Measurements from ENCODE around the gene PTPRK.

PTPRK gene

GRCh38 chr6:128515550-128516513 is 4.6 kb downstream of the PTPRK start:
- DNase-seq = no peak

DNA sequence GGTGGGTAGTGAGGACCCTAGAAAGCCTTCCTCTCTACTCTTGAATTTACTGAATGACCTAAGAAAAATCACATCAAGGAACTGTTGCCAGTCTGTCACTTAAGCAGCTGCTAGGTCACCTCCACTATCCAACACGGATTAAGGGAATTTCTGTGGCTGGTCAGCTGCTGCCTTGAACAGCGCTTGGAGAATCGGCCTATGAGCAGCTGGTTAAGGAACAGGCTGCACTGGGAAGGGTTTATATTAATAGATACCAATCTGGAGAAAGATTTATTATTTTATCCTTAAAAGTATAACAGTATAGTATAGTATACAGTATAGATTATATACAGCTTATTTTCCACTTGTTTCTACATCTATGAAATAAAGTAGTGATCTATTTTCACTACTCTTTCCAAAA is 6.5 kb downstream of the PTPRK start:
- DNase-seq = no peak

- no peak for DNase-seq
Measured at GRCh38 chr6:128512296-128512695, 8.1 kb downstream of the PTPRK start.

DNA sequence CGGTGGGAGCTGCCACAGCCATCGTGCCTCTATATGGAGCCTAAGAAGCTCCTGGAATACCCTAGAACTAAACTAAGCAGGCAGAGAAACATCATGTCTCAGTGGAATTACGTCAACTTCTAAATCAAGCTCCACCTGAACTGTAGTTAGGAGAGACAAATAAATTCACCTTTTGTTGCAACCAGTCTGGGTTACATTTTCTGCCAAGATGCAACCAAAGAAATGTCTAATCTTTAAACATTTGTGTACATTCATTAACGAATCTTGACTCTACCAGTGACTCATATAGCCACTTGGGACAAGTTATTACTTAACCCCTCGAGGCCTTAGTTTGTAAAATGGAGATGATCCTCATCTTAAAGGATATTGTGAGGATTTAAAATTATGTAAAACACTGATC is 8.9 kb downstream of the PTPRK start:
- no peak for DNase-seq

DNA sequence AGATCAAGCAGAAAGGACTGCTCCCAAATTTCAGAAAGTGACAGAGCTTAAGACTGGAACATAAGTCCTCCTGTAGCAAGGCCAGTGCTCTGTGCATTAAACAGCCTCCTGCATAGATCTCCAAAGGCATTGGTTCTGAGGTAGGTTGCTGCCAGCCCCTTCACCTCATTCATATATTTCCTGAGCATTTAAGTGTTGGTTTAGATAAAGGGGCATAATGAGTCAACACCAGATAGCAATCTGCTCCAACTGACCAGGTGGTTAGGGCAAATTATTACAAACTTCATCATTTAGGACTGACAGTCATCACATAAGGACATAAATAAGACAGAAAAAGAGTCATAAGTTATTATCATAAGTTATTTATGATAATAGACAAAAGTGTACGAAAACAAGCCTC is 10.7 kb downstream of the PTPRK start:
- no peak for DNase-seq

GRCh38 chr6:128508588-128509296 is 11.7 kb downstream of the PTPRK start:
- DNase-seq = no peak

GRCh38 chr6:128507337-128508310 is 12.8 kb downstream of the PTPRK start:
- no peak for DNase-seq

DNA sequence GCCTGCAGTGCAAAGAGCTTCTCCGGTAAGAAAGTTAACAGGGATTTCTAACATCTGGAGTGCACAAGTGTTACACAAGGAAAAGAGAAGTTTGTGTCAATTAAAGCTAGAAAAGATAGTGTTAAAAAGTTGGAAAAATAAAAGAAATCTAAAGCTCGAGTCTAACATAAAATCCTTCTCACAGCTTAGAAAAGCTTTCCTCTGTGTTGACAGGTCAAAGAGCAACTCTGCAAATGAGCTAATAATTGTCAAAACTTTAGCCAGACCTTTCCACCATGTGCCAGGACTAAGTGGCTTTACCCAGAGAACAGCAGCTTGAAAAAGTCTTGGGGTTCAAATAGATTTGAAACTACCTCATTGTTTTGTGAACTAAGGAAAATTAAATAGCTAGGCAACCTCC is 14.8 kb downstream of the PTPRK start:
- DNase-seq = no peak

- no peak for DNase-seq
Measured at GRCh38 chr6:128504003-128504654, 16.3 kb downstream of the PTPRK start.

GRCh38 chr6:128500749-128501600 is 19.4 kb downstream of the PTPRK start:
- no peak for DNase-seq

- no peak for DNase-seq
Measured at GRCh38 chr6:128500014-128500413, 20.4 kb downstream of the PTPRK start.

- no peak for DNase-seq
Measured at GRCh38 chr6:128499079-128499731, 21.2 kb downstream of the PTPRK start.

DNA sequence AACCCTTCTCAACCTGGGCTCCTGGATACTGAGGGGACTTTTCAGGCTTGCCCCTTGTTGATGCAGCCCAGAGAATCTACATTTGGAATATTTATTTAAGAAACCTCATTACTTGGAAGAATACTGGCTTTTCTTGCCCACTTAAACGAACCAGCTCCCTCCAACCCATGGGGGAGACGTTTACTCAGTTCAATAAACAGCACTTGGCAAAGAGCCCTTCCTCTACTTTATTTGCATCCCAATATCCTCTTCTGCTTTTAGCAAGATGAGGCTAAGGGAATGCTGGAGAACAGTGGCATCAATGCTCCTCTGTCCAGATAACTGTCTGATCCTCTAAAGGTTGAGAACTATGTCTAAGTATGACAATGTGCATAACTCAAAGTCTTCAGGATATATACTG is 22.2 kb downstream of the PTPRK start:
- DNase-seq = no peak

- no peak for DNase-seq
Measured at GRCh38 chr6:128495536-128496333, 24.7 kb downstream of the PTPRK start.

- DNase-seq = no peak
Measured at GRCh38 chr6:128494440-128494839, 26.0 kb downstream of the PTPRK start.

- no peak for DNase-seq
Measured at GRCh38 chr6:128493877-128494276, 26.5 kb downstream of the PTPRK start.

DNA sequence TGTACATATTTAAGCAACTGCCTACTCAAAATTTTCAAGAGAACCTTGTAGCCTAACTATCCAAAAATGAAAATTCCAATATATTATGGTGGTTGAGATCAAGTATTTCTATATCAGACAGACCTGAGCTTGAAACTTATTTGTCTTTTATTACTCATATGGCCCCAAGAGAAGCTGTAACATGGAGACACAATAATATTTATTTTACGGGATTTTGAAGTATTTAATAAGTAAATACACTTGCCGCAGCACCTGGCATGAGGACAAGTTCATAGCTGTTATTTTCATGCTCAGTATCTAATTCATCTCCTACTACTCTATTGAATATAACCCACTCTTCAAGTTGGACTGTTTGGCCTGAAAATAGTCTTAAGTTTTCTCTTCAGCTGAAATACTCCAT is 28.0 kb downstream of the PTPRK start:
- DNase-seq = no peak

- no peak for DNase-seq
Measured at GRCh38 chr6:128491610-128492206, 28.7 kb downstream of the PTPRK start.

GRCh38 chr6:128491100-128491581 is 29.3 kb downstream of the PTPRK start:
- DNase-seq = no peak

Measured in stimulated activated naive CD4-positive, alpha-beta T cell treated with Interleukin-2 at 50 U/mL for 16 hours (primary cell).